HepG2 (cell line): Measurements from ENCODE around the gene CACNA2D3. TPM values are rescaled to one million over a fixed set of nuclear protein-coding genes. Genes with fewer than 3 reads are reported as not detected.

Experiments
- ATAC-seq: fragments of 200-7000 bp; cut with Tn5 transposase; 3 replicates; pipeline ENCODE4 v1.9.1; 2020; ENCODE audit warnings: mild to moderate bottlenecking, moderate library complexity
- BruUV-seq: library from RNA; stranded (reverse); fragments of 400-500 nt; replicated peaks from 2 replicates; lab custom pipeline; 2021; lab: Mats Ljungman, UMichigan
- CTCF ChIA-PET: fragments of 300-600 bp; formaldehyde crosslinking; extraction: SDS; loops from one replicate; lab custom pipeline; 2021; ENCODE audit warnings: low total read pairs, inconsistent platforms, low intra/inter-chr PET ratio; lab: Yijun Ruan, JAX
- POLR2A ChIA-PET: fragments of 350-600 bp; sonication (Branson Sonifier 250); formaldehyde crosslinking; loops from one replicate; lab custom pipeline; 2020; ENCODE audit warnings: antibody characterized with exemption, inconsistent platforms; lab: Yijun Ruan, JAX
- DNase-seq: peaks from one replicate; pipeline ENCODE4 v3.0.0-alpha.2; 2015; ENCODE audit warnings: low spot score
- FAIRE-seq: peaks from 3 replicates; lab custom pipeline; 2011; peaks lifted over from hg19 to GRCh38; lab: Jason Lieb, UNC
- H2AFZ ChIP-seq: one replicate; pipeline ENCODE4 v1.6.1; 2011; ENCODE audit warnings: low read length, inconsistent platforms
- H3K27ac ChIP-seq: fragments of 300-600 bp; 3 replicates; pipeline ENCODE4 v1.8.0; 2011; ENCODE audit warnings: mixed run types, mild to moderate bottlenecking, mixed read lengths, low read length, inconsistent platforms; ENCODE audit not compliant: insufficient read depth; ENCODE audit errors: extremely low read length
- H3K27me3 ChIP-seq, 2 experiments: fragments of 200-600 bp in 1 of 2; 2 replicates in 1 of 2; 3 replicates in 1 of 2; pipeline versions ENCODE4 v1.6.0 to v1.8.0; 2011; ENCODE audit warnings: low read length in 2 of 2, mild to moderate bottlenecking in 2 of 2, moderate library complexity in 2 of 2, inconsistent platforms in 1 of 2; ENCODE audit not compliant: insufficient read depth in 2 of 2, control insufficient read depth in 1 of 2
- H3K36me3 ChIP-seq, 2 experiments: fragments of 200-600 bp in 1 of 2; replicated peaks in 1 of 2; 2 replicates in 1 of 2; 3 replicates in 1 of 2; pipeline versions ENCODE4 v1.5.1 to v1.8.0; 2011; ENCODE audit warnings: low read length in 2 of 2, inconsistent platforms in 1 of 2; ENCODE audit not compliant: insufficient read depth in 2 of 2, control insufficient read depth in 1 of 2
- H3K4me1 ChIP-seq: 2 replicates; pipeline ENCODE4 v1.5.1; 2012; ENCODE audit warnings: low read length, inconsistent platforms; ENCODE audit not compliant: insufficient read depth
- H3K4me2 ChIP-seq: 2 replicates; pipeline ENCODE4 v1.6.0; 2011; ENCODE audit warnings: low read depth, low read length, inconsistent platforms
- H3K4me3 ChIP-seq, 3 experiments: fragments of 200-600 bp in 1 of 3; sonication (generic), shearing (Covaris generic) in 1 of 3; replicated peaks in 1 of 3; 2 replicates each; pipeline ENCODE4 v1.5.1; 2011 to 2016; ENCODE audit warnings: low read length in 3 of 3, inconsistent platforms in 2 of 3, low read depth in 2 of 3, mild to moderate bottlenecking in 2 of 3, control low read depth in 1 of 3, mixed read lengths in 1 of 3; ENCODE audit not compliant: insufficient read depth in 1 of 3
- H3K79me2 ChIP-seq: one replicate; pipeline ENCODE4 v1.6.1; 2011; ENCODE audit warnings: low read length, inconsistent platforms; ENCODE audit not compliant: insufficient read depth
- H3K9ac ChIP-seq: 2 replicates; pipeline ENCODE4 v1.6.0; 2011; ENCODE audit warnings: mild to moderate bottlenecking, low read depth, low read length, inconsistent platforms; ENCODE audit not compliant: insufficient read depth
- H3K9me3 ChIP-seq: 2 replicates; pipeline ENCODE4 v1.5.1; 2012; ENCODE audit warnings: mild to moderate bottlenecking, low read length
- H4K20me1 ChIP-seq: 2 replicates; pipeline ENCODE4 v1.6.0; 2011; ENCODE audit warnings: inconsistent platforms, mild to moderate bottlenecking, low read length, moderate library complexity; ENCODE audit not compliant: insufficient read depth
- HNRNPLL ChIP-seq: fragments of 200-400 bp; formaldehyde crosslinking; IDR thresholded peaks from 2 replicates; pipeline ENCODE4 v1.6.1; 2017; ENCODE audit warnings: mild to moderate bottlenecking, low read depth, low read length; ENCODE audit not compliant: poor library complexity, severe bottlenecking
- MIER2 ChIP-seq: IDR thresholded peaks from 2 replicates; pipeline ENCODE4 v1.6.1; 2016; ENCODE audit warnings: missing biosample characterization, missing genetic modification reagents
- RNF2 ChIP-seq: fragments of 450-650 bp; conservative IDR thresholded peaks from 2 replicates; pipeline ENCODE4 v1.6.1; 2016; ENCODE audit warnings: low read depth
- ZFP36L1 ChIP-seq: sonication (generic); formaldehyde crosslinking; IDR thresholded peaks from 2 replicates; pipeline ENCODE4 v1.8.0; 2022; ENCODE audit warnings: mild to moderate bottlenecking, missing genetic modification reagents, moderate library complexity
- ZNF224 ChIP-seq: sonication (generic); formaldehyde crosslinking; IDR thresholded peaks from 2 replicates; pipeline ENCODE4 v1.5.0; 2020; ENCODE audit warnings: mild to moderate bottlenecking, missing genetic modification reagents
- ZNF724P ChIP-seq: sonication (generic); formaldehyde crosslinking; IDR thresholded peaks from 2 replicates; pipeline ENCODE4 v1.8.0; 2022; ENCODE audit warnings: missing genetic modification reagents, borderline replicate concordance
- WGBS: methylation state at CpG from one replicate; pipeline ENCODE4 v1.1.6; 2017; ENCODE audit warnings: low lambda C conversion rate; 5-methylcytosine and 5-hydroxymethylcytosine counted together
- in situ Hi-C: cut with HindIII; loops from 2 replicates; pipeline ENCODE4 v1.10.0; 2017; ENCODE audit warnings: low pct_unique_long_range_greater_than_20kb; ENCODE audit not compliant: extremely low pct_ligation_motif_present
- intact Hi-C: fragments of 100-400 bp; cut with micrococcal nuclease; formaldehyde crosslinking; loops from one replicate; pipeline ENCODE4 v1.10.0; 2022; ENCODE audit not compliant: unreplicated experiment
- polyA plus RNA-seq, 8 experiments: library from polyadenylated mRNA; depleted of rRNA in 3 of 8; stranded (reverse) in 7 of 8; unstranded in 1 of 8; fragments of >200 nt; fragmentation: Illumina TruSeq in 4 of 8; extraction: Trizol in 4 of 8; gene quantifications; 2 replicates each; pipeline versions ENCODE4 v1.2.1 to v1.2.3, GENCODE V29; 2011 to 2016; ENCODE audit warnings: low read depth in 4 of 8, missing spikeins in 1 of 8, mixed read lengths in 1 of 8; ENCODE audit not compliant: insufficient read depth in 1 of 8
- total RNA-seq, 5 experiments: library from RNA; depleted of rRNA; stranded (reverse); fragments of >200 nt; fragmentation: Illumina TruSeq; extraction: Trizol; gene quantifications; 2 replicates each; pipeline ENCODE4 v1.2.3, GENCODE V29; 2016; ENCODE audit warnings: low read depth in 1 of 5
- TF ChIP-seq, protein P1 (sequence below): sonication (generic); formaldehyde crosslinking; IDR thresholded peaks from 2 replicates; pipeline ENCODE4 v1.4.0; 2020; ENCODE audit warnings: missing genetic modification reagents, borderline replicate concordance
- TF ChIP-seq, protein P2 (sequence below): sonication (generic); formaldehyde crosslinking; conservative IDR thresholded peaks from 2 replicates; pipeline ENCODE4 v1.8.0; 2022; ENCODE audit warnings: missing genetic modification reagents
- TF ChIP-seq, protein P3 (sequence below): sonication (generic); formaldehyde crosslinking; IDR thresholded peaks from 2 replicates; pipeline ENCODE4 v1.4.0; 2020; ENCODE audit warnings: mild to moderate bottlenecking, missing genetic modification reagents

CACNA2D3 gene
- total and polyA plus RNA-seq, 2 of the 13 experiments (the other 11 are each of a cell fraction or from before 2014, with no cell fraction given), result not detected

DNA sequence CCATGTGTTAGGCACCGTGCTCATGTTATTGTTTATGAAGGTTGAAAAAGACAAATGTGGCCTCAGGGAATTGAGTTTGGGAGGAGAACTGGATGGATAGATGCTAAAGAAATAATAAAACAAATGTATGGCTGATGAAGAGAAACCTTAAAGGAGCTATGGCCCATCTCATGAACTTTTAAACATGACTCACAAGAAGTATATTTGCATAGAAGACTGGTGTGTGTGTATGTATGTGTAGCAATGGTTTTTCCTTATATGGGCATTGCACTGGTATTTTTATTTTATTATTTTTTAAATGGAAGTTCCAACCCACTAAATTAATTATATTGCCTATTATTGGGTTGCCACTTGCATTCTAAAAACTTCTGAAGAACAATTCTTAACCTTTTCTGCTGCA is 31.1 kb downstream of the CACNA2D3 start:
- CTCF ChIA-PET, result no interaction called here
- POLR2A ChIA-PET, result no interaction called here
- Histone ChIP-seq H3K4me2 (no peak overlapping the region), H3K27me3 (no peaks in the 10 kb centered on the region; a peak in 1 of 5 replicates), H3K9ac (no peak overlapping the region), H4K20me1 (no peaks in the 10 kb centered on the region), H2AFZ (no peak overlapping the region), H3K36me3 (no peaks in the 10 kb centered on the region), H3K79me2 (no peaks in the 10 kb centered on the region), H3K4me1 (peaks cover 5% of the 10 kb centered on the region; the same call in 1 of the 2 replicates), H3K27ac (no peak overlapping the region), H3K4me3 (no peak overlapping the region), H3K9me3 (no peaks in the 10 kb centered on the region)
- no peak for TF ChIP-seq HNRNPLL
- no peak for TF ChIP-seq ZNF224 (CRISPR knock-in tag)
- TF ChIP-seq ZFP36L1 (CRISPR knock-in tag), result no peak
- TF ChIP-seq ZNF724P, result no peak
- TF ChIP-seq, protein P1, sequence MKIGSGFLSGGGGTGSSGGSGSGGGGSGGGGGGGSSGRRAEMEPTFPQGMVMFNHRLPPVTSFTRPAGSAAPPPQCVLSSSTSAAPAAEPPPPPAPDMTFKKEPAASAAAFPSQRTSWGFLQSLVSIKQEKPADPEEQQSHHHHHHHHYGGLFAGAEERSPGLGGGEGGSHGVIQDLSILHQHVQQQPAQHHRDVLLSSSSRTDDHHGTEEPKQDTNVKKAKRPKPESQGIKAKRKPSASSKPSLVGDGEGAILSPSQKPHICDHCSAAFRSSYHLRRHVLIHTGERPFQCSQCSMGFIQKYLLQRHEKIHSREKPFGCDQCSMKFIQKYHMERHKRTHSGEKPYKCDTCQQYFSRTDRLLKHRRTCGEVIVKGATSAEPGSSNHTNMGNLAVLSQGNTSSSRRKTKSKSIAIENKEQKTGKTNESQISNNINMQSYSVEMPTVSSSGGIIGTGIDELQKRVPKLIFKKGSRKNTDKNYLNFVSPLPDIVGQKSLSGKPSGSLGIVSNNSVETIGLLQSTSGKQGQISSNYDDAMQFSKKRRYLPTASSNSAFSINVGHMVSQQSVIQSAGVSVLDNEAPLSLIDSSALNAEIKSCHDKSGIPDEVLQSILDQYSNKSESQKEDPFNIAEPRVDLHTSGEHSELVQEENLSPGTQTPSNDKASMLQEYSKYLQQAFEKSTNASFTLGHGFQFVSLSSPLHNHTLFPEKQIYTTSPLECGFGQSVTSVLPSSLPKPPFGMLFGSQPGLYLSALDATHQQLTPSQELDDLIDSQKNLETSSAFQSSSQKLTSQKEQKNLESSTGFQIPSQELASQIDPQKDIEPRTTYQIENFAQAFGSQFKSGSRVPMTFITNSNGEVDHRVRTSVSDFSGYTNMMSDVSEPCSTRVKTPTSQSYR (CRISPR knock-in tag), result no peak
- TF ChIP-seq, protein P2, sequence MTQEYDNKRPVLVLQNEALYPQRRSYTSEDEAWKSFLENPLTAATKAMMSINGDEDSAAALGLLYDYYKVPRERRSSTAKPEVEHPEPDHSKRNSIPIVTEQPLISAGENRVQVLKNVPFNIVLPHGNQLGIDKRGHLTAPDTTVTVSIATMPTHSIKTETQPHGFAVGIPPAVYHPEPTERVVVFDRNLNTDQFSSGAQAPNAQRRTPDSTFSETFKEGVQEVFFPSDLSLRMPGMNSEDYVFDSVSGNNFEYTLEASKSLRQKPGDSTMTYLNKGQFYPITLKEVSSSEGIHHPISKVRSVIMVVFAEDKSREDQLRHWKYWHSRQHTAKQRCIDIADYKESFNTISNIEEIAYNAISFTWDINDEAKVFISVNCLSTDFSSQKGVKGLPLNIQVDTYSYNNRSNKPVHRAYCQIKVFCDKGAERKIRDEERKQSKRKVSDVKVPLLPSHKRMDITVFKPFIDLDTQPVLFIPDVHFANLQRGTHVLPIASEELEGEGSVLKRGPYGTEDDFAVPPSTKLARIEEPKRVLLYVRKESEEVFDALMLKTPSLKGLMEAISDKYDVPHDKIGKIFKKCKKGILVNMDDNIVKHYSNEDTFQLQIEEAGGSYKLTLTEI, result no peak
- no peak for TF ChIP-seq RNF2
- TF ChIP-seq MIER2 (CRISPR knock-in tag), result no peak
- TF ChIP-seq, protein P3, sequence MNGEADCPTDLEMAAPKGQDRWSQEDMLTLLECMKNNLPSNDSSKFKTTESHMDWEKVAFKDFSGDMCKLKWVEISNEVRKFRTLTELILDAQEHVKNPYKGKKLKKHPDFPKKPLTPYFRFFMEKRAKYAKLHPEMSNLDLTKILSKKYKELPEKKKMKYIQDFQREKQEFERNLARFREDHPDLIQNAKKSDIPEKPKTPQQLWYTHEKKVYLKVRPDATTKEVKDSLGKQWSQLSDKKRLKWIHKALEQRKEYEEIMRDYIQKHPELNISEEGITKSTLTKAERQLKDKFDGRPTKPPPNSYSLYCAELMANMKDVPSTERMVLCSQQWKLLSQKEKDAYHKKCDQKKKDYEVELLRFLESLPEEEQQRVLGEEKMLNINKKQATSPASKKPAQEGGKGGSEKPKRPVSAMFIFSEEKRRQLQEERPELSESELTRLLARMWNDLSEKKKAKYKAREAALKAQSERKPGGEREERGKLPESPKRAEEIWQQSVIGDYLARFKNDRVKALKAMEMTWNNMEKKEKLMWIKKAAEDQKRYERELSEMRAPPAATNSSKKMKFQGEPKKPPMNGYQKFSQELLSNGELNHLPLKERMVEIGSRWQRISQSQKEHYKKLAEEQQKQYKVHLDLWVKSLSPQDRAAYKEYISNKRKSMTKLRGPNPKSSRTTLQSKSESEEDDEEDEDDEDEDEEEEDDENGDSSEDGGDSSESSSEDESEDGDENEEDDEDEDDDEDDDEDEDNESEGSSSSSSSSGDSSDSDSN, result no peak
- in situ Hi-C loops, result no loop called here
- no peak for FAIRE-seq
- DNase-seq, result no peak
- BruUV-seq, result no TSS peak
- intact Hi-C loops, result no loop called here
- WGBS, result 4% methylated on average over 1 of the region's 1 CpG
- ATAC-seq, result no peak
